Measurements from ENCODE around the gene BST2. TPM values are rescaled to one million over a fixed set of nuclear protein-coding genes. Genes with fewer than 3 reads are reported as not detected.

Gene BST2
- total RNA-seq, 2 experiments from 2014 or later: 89.7 to 98.4 TPM

- Mint-ChIP-seq H3K27ac (peak within 1 kb of the TSS; percentile 90), H3K9me3 (no peaks in the 10 kb centered on the region), H3K36me3 (ENCODE audit: low read depth) (peaks cover 10% of the 10 kb centered on the region), H3K4me1 (ENCODE audit: low read depth) (peaks cover 13% of the 10 kb centered on the region), H3K4me3 (peak within 1 kb of the TSS; percentile 91), H3K27me3 (no peaks in the 10 kb centered on the region)
- intact Hi-C loops (cut with micrococcal nuclease): no loop called here
- no peak for TF ChIP-seq CTCF (IDR thresholded peaks at IDR 0.05)
- CTCF ChIA-PET: interaction anchor here (0.7 to 3.3 kb wide), 15 partner anchors 8 to 127 kb away, joined by 3 to 10 read pairs (median 4); partner anchors contain the start of gene BST2
- POLR2A ChIA-PET: interaction anchor here (0.6 to 3.1 kb wide), 9 partner anchors 11 to 440 kb away, joined by 3 to 22 read pairs (median 3); partner anchors contain the start of genes BST2, GTPBP3, PGLS and RPL18A
- ATAC-seq (peak; percentile 97), DNase-seq (peak; percentile 97)
Measured at GRCh38 chr19:17419621-17420474, 14.4 kb upstream of the BST2 start, which contains the start of gene MVB12A. Gene MVB12A, plus strand, starts transcription at chr19:17420047. Its CDS starts 89 bp downstream, at chr19:17420136.

- H3K27ac Mint-ChIP-seq: peak overlapping the region; percentile 90
- CTCF ChIA-PET: interaction anchor here (0.7 to 3.3 kb wide), 15 partner anchors 8 to 77 kb away, joined by 3 to 10 read pairs (median 4); partner anchors contain the start of gene BST2
- H3K9me3 Mint-ChIP-seq: no peaks in the 10 kb centered on the region
- POLR2A ChIA-PET: interaction anchor here (0.6 to 3.1 kb wide), 8 partner anchors 10 to 440 kb away, joined by 3 to 22 read pairs (median 3); partner anchors contain the start of genes BST2, GTPBP3, PGLS and RPL18A
- no peaks in the 10 kb centered on the region for H3K27me3 Mint-ChIP-seq
- DNase-seq (no peak), ATAC-seq (no peak)
- peaks cover 12% of the 10 kb centered on the region for H3K36me3 Mint-ChIP-seq (ENCODE audit: low read depth)
- peaks cover 9% of the 10 kb centered on the region for H3K4me1 Mint-ChIP-seq (ENCODE audit: low read depth)
- intact Hi-C loops (cut with micrococcal nuclease): no loop called here
- peak overlapping the region; percentile 91 for H3K4me3 Mint-ChIP-seq
- TF ChIP-seq CTCF (IDR thresholded peaks at IDR 0.05): no peak
Measured at GRCh38 chr19:17419154-17419620, 13.8 kb upstream of the BST2 start.

- POLR2A ChIA-PET: interaction anchor here (0.9 to 3.1 kb wide), 5 partner anchors 10 to 93 kb away, joined by 3 to 22 read pairs (median 3); partner anchors contain the start of genes BST2, GTPBP3 and PGLS
- peak overlapping the region; percentile 91 for H3K4me3 Mint-ChIP-seq
- peak overlapping the region; percentile 90 for H3K27ac Mint-ChIP-seq
Measured at GRCh38 chr19:17418710-17419109, 13.3 kb upstream of the BST2 start.

GRCh38 chr19:17415121-17415520, 9.7 kb upstream of the BST2 start:
- CTCF ChIA-PET: no interaction called here
- no peaks in the 10 kb centered on the region for H3K27me3 Mint-ChIP-seq
- peaks cover 10% of the 10 kb centered on the region for H3K4me1 Mint-ChIP-seq (ENCODE audit: low read depth)
- no peak overlapping the region for H3K4me3 Mint-ChIP-seq
- H3K27ac Mint-ChIP-seq: no peak overlapping the region
- DNase-seq: no peak
- H3K36me3 Mint-ChIP-seq (ENCODE audit: low read depth): peaks cover 5% of the 10 kb centered on the region
- POLR2A ChIA-PET: no interaction called here
- H3K9me3 Mint-ChIP-seq: no peaks in the 10 kb centered on the region
- ATAC-seq: no peak
- TF ChIP-seq CTCF (IDR thresholded peaks at IDR 0.05): no peak
- intact Hi-C loops (cut with micrococcal nuclease): no loop called here

More at GRCh38 chr19:17418710-17419109, 13.3 kb upstream of the BST2 start:
- intact Hi-C loops (cut with micrococcal nuclease): no loop called here
- Mint-ChIP-seq H3K36me3 (ENCODE audit: low read depth) (peaks cover 15% of the 10 kb centered on the region), H3K4me1 (ENCODE audit: low read depth) (peaks cover 9% of the 10 kb centered on the region), H3K9me3 (no peaks in the 10 kb centered on the region), H3K27me3 (no peaks in the 10 kb centered on the region)
- ATAC-seq (no peak), DNase-seq (no peak)
- TF ChIP-seq CTCF (IDR thresholded peaks at IDR 0.05): no peak
- CTCF ChIA-PET: interaction anchor here (1.2 to 3.3 kb wide), 7 partner anchors 11 to 77 kb away, joined by 3 to 10 read pairs (median 5); no protein-coding TSS in a partner anchor
